Left ventricle myocardium inferior (tissue), 1 donor: ENCODE data around the gene PERM1. TPM values are rescaled to one million over a fixed set of nuclear protein-coding genes. Genes with fewer than 3 reads are reported as not detected.

ENCODE experiments used
- DNase-seq: peaks from one replicate; pipeline ENCODE4 v3.0.0-alpha.2; 2020
- H3K27ac ChIP-seq: fragments of 200-600 bp; replicated peaks from 2 replicates; pipeline ENCODE4 v1.8.0; 2021
- H3K27me3 ChIP-seq: fragments of 200-600 bp; 2 replicates; pipeline ENCODE4 v1.8.0; 2021; ENCODE audit warnings: low read depth
- H3K36me3 ChIP-seq: fragments of 200-600 bp; 2 replicates; pipeline ENCODE4 v1.8.0; 2021
- H3K4me1 ChIP-seq: fragments of 200-600 bp; 2 replicates; pipeline ENCODE4 v1.8.0; 2021
- H3K4me3 ChIP-seq: fragments of 200-600 bp; 2 replicates; pipeline ENCODE4 v1.8.0; 2021; ENCODE audit warnings: mild to moderate bottlenecking, moderate library complexity
- H3K9me3 ChIP-seq: fragments of 200-600 bp; replicated peaks from 2 replicates; pipeline ENCODE4 v1.8.0; 2021
- intact Hi-C: fragments of 100-400 bp; cut with micrococcal nuclease; formaldehyde crosslinking; loops from one replicate; pipeline ENCODE4 v1.11.0; 2022
- total RNA-seq: library from RNA; stranded (reverse); fragmentation: NEBNext Ultra II Directional; extraction: Animal tissue kit (Norgen Biotek cat#: 25700); gene quantifications from one replicate; pipeline ENCODE4 v1.2.1, GENCODE V29; 2021
- TF ChIP-seq, protein P1 (sequence below): fragments of 200-600 bp; IDR thresholded peaks from 2 replicates; pipeline ENCODE4 v1.8.0; 2021; ENCODE audit warnings: antibody characterized with exemption, mild to moderate bottlenecking, borderline replicate concordance
- donor health status: DM: no; HTN: yes; CAD: no; lungs with severe emphysema.

Gene PERM1
- total RNA-seq, 1 donor from 2014 or later = 160 TPM

DNA sequence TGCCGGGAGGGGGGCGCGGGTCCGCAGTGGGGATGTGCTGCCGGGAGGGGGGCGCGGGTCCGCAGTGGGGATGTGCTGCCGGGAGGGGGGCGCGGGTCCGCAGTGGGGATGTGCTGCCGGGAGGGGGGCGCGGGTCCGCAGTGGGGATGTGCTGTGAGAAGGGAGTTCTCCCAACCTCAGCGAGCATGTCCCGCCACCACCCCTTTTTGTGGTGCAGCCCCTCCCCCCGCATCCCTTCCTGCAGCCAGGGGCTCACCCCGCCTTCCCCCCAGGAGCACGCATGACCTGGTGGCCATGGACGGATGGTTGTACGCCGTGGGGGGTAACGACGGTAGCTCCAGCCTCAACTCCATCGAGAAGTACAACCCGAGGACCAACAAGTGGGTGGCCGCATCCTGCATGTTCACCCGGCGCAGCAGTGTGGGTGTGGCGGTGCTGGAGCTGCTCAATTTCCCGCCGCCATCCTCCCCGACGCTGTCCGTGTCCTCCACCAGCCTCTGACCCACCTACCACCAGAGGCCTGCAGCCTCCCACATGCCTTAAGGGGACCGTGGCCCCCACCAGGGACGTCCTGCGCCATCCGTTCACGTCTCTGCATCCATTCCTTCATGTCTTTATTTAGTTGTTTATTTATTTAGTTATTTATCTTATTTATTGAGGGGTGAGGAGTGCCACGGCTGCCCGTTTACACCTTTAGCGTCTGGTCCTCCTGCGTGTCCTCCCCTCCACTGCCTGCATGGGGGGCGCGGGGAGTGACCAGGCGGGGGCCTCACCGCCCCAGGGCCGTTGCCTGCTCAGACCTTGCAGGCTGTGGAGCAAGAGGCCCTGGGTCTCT lies 17.0 kb downstream of the PERM1 start:
- DNase-seq = no peak

DNA sequence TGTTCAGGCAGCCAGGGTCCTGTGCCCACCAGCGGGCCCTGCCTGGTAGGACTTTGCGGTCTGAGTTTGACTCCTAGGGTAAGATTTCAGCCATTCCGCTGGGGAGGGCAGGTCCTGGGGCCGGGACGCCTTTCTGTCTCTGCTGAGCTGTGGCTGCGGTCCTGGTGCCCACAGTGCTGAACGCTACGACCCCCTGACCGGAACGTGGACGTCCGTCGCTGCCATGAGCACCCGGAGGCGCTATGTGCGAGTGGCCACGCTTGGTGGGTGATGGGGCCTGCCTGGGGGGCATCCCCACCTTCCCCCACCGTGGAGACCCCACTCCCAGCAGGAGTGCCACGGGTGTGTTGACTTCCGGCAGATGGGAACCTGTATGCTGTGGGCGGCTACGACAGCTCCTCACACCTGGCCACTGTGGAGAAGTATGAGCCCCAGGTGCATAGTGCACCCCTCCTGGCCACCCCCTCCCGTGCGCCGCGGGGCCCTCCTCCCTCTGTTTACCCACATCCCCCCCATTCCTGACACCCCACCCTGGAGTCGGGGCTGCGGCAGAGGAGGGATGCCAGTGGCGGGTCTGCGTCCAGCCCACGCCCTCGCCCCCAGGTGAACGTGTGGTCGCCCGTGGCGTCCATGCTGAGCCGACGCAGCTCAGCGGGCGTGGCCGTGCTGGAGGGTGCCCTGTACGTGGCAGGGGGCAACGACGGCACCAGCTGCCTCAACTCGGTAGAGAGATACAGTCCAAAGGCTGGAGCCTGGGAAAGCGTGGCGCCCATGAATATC lies 18.0 kb downstream of the PERM1 start:
- H3K4me1 ChIP-seq = peaks cover 43% of the 10 kb centered on the region
- H3K36me3 ChIP-seq = peaks cover 7% of the 10 kb centered on the region
- H3K27ac ChIP-seq = no peak overlapping the region
- H3K4me3 ChIP-seq = no peak overlapping the region
- H3K9me3 ChIP-seq = no peaks in the 10 kb centered on the region
- peaks cover 18% of the 10 kb centered on the region for H3K27me3 ChIP-seq
- DNase-seq = no peak
- TF ChIP-seq, protein P1, sequence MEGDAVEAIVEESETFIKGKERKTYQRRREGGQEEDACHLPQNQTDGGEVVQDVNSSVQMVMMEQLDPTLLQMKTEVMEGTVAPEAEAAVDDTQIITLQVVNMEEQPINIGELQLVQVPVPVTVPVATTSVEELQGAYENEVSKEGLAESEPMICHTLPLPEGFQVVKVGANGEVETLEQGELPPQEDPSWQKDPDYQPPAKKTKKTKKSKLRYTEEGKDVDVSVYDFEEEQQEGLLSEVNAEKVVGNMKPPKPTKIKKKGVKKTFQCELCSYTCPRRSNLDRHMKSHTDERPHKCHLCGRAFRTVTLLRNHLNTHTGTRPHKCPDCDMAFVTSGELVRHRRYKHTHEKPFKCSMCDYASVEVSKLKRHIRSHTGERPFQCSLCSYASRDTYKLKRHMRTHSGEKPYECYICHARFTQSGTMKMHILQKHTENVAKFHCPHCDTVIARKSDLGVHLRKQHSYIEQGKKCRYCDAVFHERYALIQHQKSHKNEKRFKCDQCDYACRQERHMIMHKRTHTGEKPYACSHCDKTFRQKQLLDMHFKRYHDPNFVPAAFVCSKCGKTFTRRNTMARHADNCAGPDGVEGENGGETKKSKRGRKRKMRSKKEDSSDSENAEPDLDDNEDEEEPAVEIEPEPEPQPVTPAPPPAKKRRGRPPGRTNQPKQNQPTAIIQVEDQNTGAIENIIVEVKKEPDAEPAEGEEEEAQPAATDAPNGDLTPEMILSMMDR = no peak
- intact Hi-C loops = no loop called here

More for the DNA sequence above, 17.0 kb downstream of the PERM1 start:
- TF ChIP-seq, protein P1 = no peak
- peaks cover 35% of the 10 kb centered on the region for H3K4me1 ChIP-seq
- no peak overlapping the region for H3K4me3 ChIP-seq
- no peaks in the 10 kb centered on the region for H3K9me3 ChIP-seq
- peaks cover 27% of the 10 kb centered on the region for H3K27me3 ChIP-seq
- intact Hi-C loops = no loop called here
- no peak overlapping the region for H3K27ac ChIP-seq
- peaks cover 7% of the 10 kb centered on the region for H3K36me3 ChIP-seq

DNA sequence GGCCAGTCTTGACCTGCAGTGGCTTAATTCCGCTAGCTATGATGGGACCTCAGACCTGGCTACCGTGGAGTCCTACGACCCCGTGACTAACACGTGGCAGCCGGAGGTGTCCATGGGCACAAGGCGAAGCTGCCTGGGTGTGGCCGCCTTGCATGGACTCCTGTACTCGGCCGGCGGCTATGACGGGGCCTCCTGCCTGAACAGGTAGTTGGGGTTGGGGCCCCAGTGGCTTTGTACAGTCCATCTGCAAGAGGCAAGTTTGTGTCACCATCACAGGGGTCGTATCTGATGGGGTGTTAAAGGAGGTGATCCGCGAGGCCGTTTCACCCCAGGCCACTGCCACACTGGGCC lies 18.6 kb downstream of the PERM1 start:
- H3K27me3 ChIP-seq = peaks cover 11% of the 10 kb centered on the region
- H3K27ac ChIP-seq = no peak overlapping the region
- no peak overlapping the region for H3K4me3 ChIP-seq
- peaks cover 49% of the 10 kb centered on the region for H3K4me1 ChIP-seq
- H3K9me3 ChIP-seq = no peaks in the 10 kb centered on the region
- TF ChIP-seq, protein P1 = no peak
- peaks cover 7% of the 10 kb centered on the region for H3K36me3 ChIP-seq
- intact Hi-C loops = no loop called here
- DNase-seq = no peak

DNA sequence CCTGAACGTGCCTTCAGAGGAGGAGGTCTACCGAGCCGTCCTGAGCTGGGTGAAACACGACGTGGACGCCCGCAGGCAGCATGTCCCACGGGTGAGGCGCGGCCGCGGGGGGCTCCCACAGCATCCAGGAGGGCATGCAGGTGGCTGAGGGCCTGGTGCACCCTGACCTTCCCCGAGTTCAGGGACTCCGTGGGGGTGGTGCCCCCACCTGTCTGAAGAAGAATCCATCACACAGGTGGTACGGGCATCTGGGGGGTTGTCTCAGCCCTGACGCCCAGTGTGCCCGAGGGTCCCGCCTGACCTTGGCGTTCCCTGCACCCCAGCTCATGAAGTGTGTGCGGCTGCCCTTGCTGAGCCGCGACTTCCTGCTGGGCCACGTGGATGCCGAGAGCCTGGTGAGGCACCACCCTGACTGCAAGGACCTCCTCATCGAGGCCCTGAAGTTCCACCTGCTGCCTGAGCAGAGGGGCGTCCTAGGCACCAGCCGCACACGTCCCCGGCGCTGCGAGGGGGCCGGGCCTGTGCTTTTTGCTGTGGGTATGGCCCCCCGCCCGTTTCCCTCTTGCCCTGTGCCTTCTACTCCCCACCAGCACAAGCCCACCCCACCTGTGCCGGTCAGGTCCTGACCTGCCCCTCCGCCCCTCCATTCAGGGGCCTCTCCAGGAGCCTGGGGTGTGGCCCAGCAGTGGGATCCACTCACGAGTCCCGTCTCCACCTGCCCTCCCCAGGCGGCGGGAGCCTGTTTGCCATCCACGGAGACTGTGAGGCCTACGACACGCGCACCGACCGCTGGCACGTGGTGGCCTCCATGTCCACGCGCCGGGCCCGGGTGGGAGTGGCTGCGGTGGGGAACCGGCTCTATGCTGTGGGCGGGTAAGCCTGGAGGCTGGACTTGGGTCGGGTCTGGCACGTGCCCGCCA lies 19.3 kb downstream of the PERM1 start:
- TF ChIP-seq, protein P1 = no peak
- no peak overlapping the region for H3K27ac ChIP-seq
- H3K4me3 ChIP-seq = no peak overlapping the region
- no peak for DNase-seq
- no peaks in the 10 kb centered on the region for H3K9me3 ChIP-seq
- peaks cover 5% of the 10 kb centered on the region for H3K27me3 ChIP-seq
- peaks cover 56% of the 10 kb centered on the region for H3K4me1 ChIP-seq
- peaks cover 7% of the 10 kb centered on the region for H3K36me3 ChIP-seq
- intact Hi-C loops = no loop called here

DNA sequence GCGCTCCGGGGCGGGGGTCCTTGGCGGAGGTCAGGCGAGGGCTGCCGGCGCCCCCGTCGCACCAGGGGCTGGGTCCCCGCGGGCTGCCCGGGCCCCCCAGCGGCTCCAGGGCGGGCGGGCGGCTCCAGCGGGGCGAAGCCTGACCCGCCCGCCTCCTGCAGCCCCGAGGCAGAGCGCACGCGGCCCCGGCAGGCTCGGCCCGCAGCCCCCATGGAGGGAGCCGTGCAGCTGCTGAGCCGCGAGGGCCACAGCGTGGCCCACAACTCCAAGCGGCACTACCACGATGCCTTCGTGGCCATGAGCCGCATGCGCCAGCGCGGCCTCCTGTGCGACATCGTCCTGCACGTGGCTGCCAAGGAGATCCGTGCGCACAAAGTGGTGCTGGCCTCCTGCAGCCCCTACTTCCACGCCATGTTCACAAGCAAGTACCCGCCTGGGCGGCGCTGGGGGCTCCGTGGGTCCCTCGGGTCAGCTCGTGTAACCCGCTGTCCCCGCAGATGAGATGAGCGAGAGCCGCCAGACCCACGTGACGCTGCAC lies 20.7 kb downstream of the PERM1 start:
- no peak overlapping the region for H3K27ac ChIP-seq
- intact Hi-C loops = no loop called here
- TF ChIP-seq, protein P1 = no peak
- H3K9me3 ChIP-seq = no peaks in the 10 kb centered on the region
- no peak for DNase-seq
- peak overlapping the region; percentile 100 for H3K4me3 ChIP-seq
- H3K4me1 ChIP-seq = peaks cover 52% of the 10 kb centered on the region
- H3K27me3 ChIP-seq = no peaks in the 10 kb centered on the region
- peaks cover 19% of the 10 kb centered on the region for H3K36me3 ChIP-seq
